ENCODE measurements around the gene DNLZ.

Gene DNLZ

DNA sequence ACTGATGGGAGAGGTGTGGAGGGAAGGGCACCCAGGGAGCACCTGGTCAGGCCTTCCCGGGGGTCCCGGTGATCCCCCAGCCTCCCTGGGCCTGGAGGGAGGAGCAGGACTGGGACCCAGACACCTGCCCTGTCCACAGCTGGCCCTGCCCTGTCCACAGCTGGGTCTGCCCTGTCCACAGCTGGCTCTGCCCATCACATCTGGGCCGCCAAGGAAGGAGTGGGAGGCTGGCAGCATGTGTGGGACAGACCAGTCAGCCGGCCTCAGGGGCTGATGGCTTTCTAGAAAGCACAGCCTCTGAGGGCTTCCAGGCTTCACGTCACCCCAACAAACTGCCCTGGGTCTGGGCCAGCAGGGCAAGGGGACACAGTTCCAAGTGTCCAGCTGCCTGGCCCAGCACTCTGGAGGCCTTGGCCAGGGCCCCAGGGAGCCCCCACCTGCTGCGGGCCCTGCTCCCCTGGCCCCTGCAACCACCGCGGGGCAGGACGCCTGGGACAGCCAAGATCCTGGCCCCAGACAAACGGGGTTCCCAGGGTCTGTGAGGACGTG is 12.2 kb downstream of the DNLZ start:
- TF ChIP-seq, protein P1, sequence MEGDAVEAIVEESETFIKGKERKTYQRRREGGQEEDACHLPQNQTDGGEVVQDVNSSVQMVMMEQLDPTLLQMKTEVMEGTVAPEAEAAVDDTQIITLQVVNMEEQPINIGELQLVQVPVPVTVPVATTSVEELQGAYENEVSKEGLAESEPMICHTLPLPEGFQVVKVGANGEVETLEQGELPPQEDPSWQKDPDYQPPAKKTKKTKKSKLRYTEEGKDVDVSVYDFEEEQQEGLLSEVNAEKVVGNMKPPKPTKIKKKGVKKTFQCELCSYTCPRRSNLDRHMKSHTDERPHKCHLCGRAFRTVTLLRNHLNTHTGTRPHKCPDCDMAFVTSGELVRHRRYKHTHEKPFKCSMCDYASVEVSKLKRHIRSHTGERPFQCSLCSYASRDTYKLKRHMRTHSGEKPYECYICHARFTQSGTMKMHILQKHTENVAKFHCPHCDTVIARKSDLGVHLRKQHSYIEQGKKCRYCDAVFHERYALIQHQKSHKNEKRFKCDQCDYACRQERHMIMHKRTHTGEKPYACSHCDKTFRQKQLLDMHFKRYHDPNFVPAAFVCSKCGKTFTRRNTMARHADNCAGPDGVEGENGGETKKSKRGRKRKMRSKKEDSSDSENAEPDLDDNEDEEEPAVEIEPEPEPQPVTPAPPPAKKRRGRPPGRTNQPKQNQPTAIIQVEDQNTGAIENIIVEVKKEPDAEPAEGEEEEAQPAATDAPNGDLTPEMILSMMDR (IDR thresholded peaks at IDR 0.05; ENCODE audit: low read depth, low read length): no peak
- TF ChIP-seq POLR2A (IDR thresholded peaks at IDR 0.05; ENCODE audit: extremely low read depth, insufficient read length) (no peak), MYC (IDR thresholded peaks at IDR 0.05; ENCODE audit: low read depth, low read length) (no peak)
- TF ChIP-seq, protein P2, sequence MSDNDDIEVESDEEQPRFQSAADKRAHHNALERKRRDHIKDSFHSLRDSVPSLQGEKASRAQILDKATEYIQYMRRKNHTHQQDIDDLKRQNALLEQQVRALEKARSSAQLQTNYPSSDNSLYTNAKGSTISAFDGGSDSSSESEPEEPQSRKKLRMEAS (IDR thresholded peaks at IDR 0.05; ENCODE audit: low read depth, low read length): no peak
- DNase-seq (ENCODE audit: low read depth): no peak
- H3K4me3 ChIP-seq (ENCODE audit: low read depth, low read length): no peak overlapping the region

DNA sequence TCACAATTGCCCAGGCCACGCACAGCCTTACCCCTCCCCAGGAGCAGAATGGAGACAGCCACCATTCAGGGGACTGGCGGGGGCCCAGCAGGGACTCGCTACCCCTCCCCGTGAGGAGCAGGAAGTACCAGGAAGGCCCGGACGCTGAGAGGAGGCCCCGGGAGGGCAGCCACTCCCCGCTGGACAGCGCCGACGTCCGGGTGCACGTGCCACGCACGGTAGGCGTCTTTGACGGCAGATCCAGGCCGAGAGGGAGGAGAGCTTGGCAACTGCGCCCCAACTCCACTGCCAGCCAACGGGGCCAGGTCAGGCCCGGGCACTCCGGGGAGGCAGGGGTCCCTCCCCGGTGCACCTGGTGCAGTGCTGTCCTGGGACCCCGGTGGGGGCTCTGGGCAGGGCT is 14.0 kb downstream of the DNLZ start:
- DNase-seq (ENCODE audit: low read depth): no peak
- H3K4me3 ChIP-seq (ENCODE audit: low read depth, low read length): no peak overlapping the region
- TF ChIP-seq POLR2A (IDR thresholded peaks at IDR 0.05; ENCODE audit: extremely low read depth, insufficient read length) (no peak), MYC (IDR thresholded peaks at IDR 0.05; ENCODE audit: low read depth, low read length) (no peak)
- TF ChIP-seq, protein P2 (IDR thresholded peaks at IDR 0.05; ENCODE audit: low read depth, low read length): no peak
- TF ChIP-seq, protein P1 (IDR thresholded peaks at IDR 0.05; ENCODE audit: low read depth, low read length): no peak

DNA sequence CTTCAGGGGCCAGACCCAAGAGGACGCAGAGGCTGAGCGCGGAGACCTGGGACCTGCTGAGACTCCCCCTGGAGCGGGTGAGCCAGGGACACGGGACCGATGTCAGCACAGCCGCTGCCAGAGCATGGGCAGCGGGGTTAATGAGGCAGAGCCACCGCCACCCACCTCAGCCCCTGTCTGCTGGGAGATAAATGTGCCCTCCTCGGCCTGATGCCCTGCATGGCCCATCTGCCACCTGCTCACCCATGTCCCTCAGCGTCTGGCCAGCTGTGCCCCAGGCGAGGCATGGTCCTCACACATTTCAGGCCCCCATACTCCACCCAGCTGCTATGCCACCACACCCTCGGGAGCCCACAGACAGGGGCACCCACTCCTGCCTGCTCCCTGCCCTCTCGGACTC is 14.9 kb downstream of the DNLZ start:
- DNase-seq (ENCODE audit: low read depth): no peak
- TF ChIP-seq POLR2A (IDR thresholded peaks at IDR 0.05; ENCODE audit: extremely low read depth, insufficient read length) (no peak), MYC (IDR thresholded peaks at IDR 0.05; ENCODE audit: low read depth, low read length) (no peak)
- TF ChIP-seq, protein P2 (IDR thresholded peaks at IDR 0.05; ENCODE audit: low read depth, low read length): no peak
- TF ChIP-seq, protein P1 (IDR thresholded peaks at IDR 0.05; ENCODE audit: low read depth, low read length): no peak
- H3K4me3 ChIP-seq (ENCODE audit: low read depth, low read length): no peak overlapping the region

DNA sequence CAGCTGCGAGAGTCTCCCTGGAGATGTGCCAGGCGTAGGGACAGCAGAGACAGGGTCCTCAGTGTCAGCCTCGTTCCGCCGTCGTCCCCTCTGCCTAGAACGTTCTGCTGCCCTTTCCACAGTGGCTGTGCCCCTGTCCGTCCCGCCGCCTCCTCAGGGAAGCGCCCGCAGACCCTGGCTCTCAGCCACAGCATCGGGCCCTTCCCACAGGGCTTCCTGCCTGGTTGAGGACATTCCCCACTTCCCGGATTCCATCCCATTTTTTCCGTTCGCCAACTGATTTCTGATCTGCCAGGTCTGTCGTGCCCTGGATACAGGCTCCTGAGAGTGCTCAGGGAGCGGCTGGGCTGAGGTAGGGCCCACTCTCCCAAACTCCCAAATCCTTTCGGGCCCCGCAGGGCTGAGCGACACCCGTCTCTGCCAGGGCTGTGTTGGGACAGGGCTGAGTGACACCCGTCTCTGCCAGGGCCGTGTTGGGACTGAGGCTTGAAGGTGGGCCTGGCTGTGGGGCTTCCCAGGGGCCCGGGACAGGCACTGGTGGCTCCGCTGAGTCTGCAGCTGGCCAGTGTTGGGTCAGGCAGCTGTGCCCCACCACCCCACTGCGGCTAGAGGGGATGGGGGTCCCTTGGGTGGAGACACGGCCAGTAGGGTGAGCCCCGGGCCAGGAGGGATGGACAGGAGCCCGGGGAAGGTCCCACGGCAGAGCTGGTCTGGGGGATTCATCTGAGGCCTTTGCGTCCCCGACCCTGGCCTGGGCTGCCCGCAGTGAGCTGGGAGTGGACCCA is 15.9 kb downstream of the DNLZ start:
- TF ChIP-seq, protein P2 (IDR thresholded peaks at IDR 0.05; ENCODE audit: low read depth, low read length): no peak
- TF ChIP-seq, protein P1 (IDR thresholded peaks at IDR 0.05; ENCODE audit: low read depth, low read length): no peak
- TF ChIP-seq MYC (IDR thresholded peaks at IDR 0.05; ENCODE audit: low read depth, low read length) (no peak), POLR2A (IDR thresholded peaks at IDR 0.05; ENCODE audit: extremely low read depth, insufficient read length) (no peak)
- no peak for DNase-seq (ENCODE audit: low read depth)
- H3K4me3 ChIP-seq (ENCODE audit: low read depth, low read length): no peak overlapping the region

DNA sequence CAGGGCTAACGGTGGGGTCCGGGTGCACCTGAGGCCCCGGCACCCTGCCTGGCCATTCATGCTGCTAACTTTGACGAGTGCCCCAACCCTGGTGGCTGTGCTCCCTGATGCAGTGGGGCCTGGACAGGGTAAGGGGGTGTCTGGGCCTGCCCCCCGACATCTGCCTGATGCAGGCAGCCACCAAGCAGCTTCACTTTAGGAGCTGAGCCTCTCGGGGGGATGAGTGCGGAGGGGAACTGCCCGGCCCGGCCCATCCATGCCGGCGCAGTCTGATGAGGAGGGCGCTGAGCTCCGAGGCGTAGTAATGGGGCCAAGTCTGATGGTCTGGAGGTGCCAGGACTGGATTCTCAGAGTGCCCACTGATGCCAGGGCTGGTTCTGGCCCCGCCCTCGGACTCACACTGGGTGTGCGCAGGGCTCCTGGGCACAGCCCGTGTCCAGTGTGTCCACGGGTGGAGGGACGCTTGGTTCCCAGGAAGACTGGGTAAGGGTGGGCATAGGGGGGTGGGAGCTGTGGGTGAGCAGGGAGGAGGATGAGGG is 16.5 kb downstream of the DNLZ start:
- TF ChIP-seq MYC (IDR thresholded peaks at IDR 0.05; ENCODE audit: low read depth, low read length) (no peak), POLR2A (IDR thresholded peaks at IDR 0.05; ENCODE audit: extremely low read depth, insufficient read length) (no peak)
- TF ChIP-seq, protein P1 (IDR thresholded peaks at IDR 0.05; ENCODE audit: low read depth, low read length): no peak
- no peak for DNase-seq (ENCODE audit: low read depth)
- H3K4me3 ChIP-seq (ENCODE audit: low read depth, low read length): no peak overlapping the region
